Astrocyte of the cerebellum (primary cell): ENCODE data around the gene EIF3M.

ENCODE experiments used
- DNase-seq: peaks from one replicate; pipeline ENCODE4 v3.0.0-alpha.2; 2011; ENCODE audit warnings: low read depth
- H3K4me3 ChIP-seq: 2 replicates; pipeline ENCODE4 v1.5.1; 2011; ENCODE audit warnings: mild to moderate bottlenecking, low read depth, low read length, moderate library complexity
- CTCF ChIP-seq: IDR thresholded peaks from 2 replicates; pipeline ENCODE4 v1.5.1; 2012; ENCODE audit warnings: low read length, low read depth, moderate library complexity, mild to moderate bottlenecking; ENCODE audit errors: missing control alignments
- in situ Hi-C: cut with HindIII; loops from 2 replicates; pipeline ENCODE4 v1.10.0; 2017; ENCODE audit warnings: low sequenced_read_pairs

EIF3M gene

GRCh38 chr11:32571039-32571438, 12.6 kb upstream of the EIF3M start:
- in situ Hi-C loops = no loop called here
- no peak for TF ChIP-seq CTCF
- no peak for DNase-seq
- no peak overlapping the region for H3K4me3 ChIP-seq

- DNase-seq = no peak
- no peak overlapping the region for H3K4me3 ChIP-seq
- in situ Hi-C loops = no loop called here
- no peak for TF ChIP-seq CTCF
Measured at GRCh38 chr11:32573228-32573627, 10.4 kb upstream of the EIF3M start.

- TF ChIP-seq CTCF = no peak
- in situ Hi-C loops = no loop called here
- H3K4me3 ChIP-seq = no peak overlapping the region
- DNase-seq = no peak
Measured at GRCh38 chr11:32574421-32574820, 9.2 kb upstream of the EIF3M start.

GRCh38 chr11:32575070-32575469, 8.6 kb upstream of the EIF3M start:
- no peak for TF ChIP-seq CTCF
- no peak overlapping the region for H3K4me3 ChIP-seq
- DNase-seq = no peak
- in situ Hi-C loops = no loop called here

- in situ Hi-C loops = no loop called here
- no peak for DNase-seq
- no peak for TF ChIP-seq CTCF
Measured at GRCh38 chr11:32576456-32576855, 7.2 kb upstream of the EIF3M start.

GRCh38 chr11:32580967-32581366, 2.7 kb upstream of the EIF3M start:
- in situ Hi-C loops = no loop called here
- no peak overlapping the region for H3K4me3 ChIP-seq
- no peak for TF ChIP-seq CTCF
- no peak for DNase-seq

More at GRCh38 chr11:32576456-32576855, 7.2 kb upstream of the EIF3M start:
- no peak overlapping the region for H3K4me3 ChIP-seq

GRCh38 chr11:32581556-32581955, 2.1 kb upstream of the EIF3M start:
- H3K4me3 ChIP-seq = no peak overlapping the region
- in situ Hi-C loops = no loop called here
- TF ChIP-seq CTCF = no peak
- no peak for DNase-seq
